NCI-H2107 treated with DMSO at 0.1 percent for 48 hours (cell line): Measurements from ENCODE around the gene CNTRL.
"Not testable (repeated sequence)": the region's sequence is repeated elsewhere in the genome, so short reads cannot be mapped to it uniquely, and the experiment has no call there.

ENCODE experiments used
- DNase-seq: peaks from one replicate; lab custom pipeline; 2025; ENCODE audit not compliant: unreplicated experiment; lab: John Stamatoyannopoulos, UW

The CNTRL gene

DNA sequence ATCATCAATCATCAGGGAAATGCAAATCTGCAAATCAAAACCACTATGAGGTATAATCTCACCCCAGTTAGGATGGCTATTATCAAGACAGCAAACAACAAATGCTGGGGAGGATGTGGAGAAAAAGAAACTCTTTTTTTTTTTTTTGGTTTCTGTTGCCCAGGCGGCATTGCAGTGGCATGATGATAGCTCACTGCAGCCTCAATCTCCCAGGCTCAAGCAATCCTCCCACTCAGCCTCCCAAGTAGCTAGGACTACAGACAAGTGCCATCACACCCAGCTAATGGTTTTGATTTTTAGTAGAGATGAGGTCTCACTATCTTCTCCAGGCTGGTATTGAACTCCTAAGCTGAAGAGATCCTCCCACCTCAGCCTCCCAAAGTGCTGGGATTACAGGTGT lies 5.4 kb upstream of the CNTRL start:
- no peak for DNase-seq

- no peak for DNase-seq
These were observed 3.4 kb upstream of the CNTRL start for GRCh38 chr9:121071370-121071755.

DNA sequence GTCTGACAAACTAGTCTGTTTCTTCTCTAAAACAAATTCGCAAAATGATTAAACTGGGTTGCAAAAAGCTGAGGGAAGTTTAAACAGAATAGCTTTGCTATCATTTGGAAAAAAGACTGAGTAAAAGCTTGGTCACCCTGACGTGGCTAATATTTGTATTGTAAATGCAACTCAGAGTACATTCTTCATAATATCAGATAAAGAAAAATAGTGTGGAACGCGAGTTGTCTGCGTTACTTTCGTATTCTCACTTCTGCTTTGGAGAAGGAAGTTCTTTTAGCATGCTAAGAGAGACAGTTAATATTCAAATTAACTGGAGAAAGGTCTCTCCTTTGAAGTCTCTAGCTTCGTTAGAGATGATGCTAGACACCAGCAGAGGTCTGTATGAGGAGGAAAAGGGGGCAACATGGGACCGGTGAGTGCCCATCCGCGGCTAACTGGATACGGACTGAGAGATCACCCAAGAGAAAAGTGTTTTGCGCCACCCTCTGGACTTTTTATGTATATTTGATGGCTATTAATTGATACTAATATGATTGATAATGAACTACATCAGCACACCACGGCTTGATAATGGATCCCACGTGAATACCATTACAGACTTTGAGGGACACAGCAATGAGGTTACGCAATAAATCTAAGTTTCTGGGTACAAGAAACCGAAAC lies 2.9 kb upstream of the CNTRL start:
- DNase-seq = no peak

- DNase-seq = no peak
These were observed 1.7 kb upstream of the CNTRL start for GRCh38 chr9:121073038-121073437.

DNA sequence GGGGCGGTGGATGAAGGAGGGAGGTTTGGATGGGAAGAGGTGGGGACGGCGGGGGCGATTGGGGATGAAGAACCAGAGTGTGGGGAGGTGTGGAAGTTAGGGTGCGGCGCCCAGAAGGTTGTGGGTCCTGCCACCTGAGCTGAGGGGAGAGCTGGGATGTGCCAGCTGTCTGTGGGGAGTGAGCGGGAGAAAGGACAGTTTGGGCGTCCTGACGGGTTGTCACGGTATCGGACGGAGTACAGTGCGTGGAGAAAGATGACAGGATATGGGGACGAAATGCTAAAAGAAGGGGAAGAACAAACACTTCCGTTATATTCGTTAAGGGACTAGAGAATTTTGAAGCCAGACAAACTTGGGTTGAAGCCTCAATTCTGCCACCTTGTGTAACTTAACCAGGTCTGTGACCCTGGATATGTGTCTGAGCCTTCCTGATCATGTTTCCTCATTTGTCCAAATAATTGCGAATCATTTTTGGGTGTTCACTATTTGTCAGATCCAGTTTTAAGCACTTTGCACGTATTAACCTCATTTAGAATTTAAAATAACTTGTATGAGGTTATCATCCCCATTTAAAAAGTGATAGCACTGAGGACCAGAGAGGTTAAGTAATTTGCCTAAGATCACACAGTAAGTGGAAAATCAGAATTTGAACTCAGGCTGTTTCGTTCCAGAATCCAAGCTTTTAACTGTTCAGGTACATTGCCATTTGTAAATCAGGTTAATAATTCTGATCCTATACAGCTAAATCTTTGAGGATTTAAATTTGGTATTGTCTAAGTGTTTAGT lies 689 bp downstream of the CNTRL start:
- DNase-seq = peak; percentile 26

GRCh38 chr9:121082075-121082474 lies 7.3 kb downstream of the CNTRL start:
- DNase-seq = no peak

- no peak for DNase-seq
These were observed 10.9 kb downstream of the CNTRL start for GRCh38 chr9:121085661-121086060.

- no peak for DNase-seq
These were observed 13.8 kb downstream of the CNTRL start for GRCh38 chr9:121088576-121088975.

DNA sequence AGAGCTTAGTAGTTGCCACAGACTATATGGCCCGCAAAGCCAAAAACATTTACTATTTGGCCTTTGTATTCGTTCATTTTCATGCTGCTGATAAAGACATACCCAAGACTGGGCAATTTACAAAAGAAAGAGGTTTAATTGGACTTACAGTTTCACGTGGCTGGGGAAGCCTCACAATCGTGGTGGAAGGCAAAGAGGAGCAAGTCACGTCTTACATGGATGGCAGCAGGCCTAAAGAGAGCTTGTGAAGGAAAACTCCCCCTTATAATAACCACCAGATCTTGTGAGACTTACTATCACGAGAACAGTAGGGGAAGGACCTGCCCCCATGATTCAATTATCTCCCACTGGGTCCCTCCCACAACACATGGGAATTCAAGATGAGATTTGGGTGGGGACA lies 16.0 kb downstream of the CNTRL start:
- not testable (repeated sequence) for DNase-seq

GRCh38 chr9:121095057-121095456 lies 20.3 kb downstream of the CNTRL start:
- DNase-seq = no peak

GRCh38 chr9:121098567-121099198 lies 23.9 kb downstream of the CNTRL start:
- DNase-seq = no peak

- DNase-seq = not testable (repeated sequence)
These were observed 29.3 kb downstream of the CNTRL start for GRCh38 chr9:121104054-121104453.

DNA sequence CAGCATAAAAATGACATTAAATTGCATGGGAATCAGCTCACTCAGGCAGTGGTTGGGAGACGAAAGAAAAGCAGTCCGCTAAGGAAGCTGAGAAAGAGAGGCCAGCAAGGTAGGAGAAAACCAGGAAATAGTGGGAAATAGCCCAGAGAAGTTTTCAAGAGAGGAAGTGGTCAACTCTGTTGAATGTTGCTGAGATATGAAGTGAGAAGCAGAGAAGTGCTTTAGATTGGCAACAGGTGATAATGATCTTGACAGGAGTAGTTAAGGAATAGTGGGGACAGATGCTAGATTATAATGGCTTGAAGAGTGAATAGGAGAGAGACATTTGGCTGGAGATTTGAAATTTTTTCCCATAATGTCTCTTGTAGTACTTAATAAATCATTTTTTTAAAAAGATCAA lies 30.8 kb downstream of the CNTRL start:
- no peak for DNase-seq

DNA sequence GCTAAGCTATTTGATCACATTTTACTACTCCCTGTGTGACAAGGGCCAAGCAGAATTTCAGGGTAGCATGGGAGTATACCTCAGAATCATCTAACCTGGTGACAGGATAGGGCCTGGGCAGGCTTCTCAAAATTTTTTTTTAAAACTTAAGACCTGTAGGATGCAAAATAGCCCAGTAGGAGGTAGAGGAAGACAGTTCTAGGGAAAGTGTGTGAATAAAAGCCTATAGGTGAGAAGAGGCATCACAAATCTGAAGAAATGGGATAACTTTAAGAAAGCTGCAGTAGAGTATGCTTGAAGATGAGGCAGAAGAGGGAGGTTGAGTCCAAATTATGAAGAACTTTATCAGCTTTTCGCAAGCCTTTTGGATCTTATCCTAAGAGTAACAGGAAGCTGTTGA lies 32.3 kb downstream of the CNTRL start:
- no peak for DNase-seq

GRCh38 chr9:121107881-121108280 lies 33.1 kb downstream of the CNTRL start:
- DNase-seq = no peak

GRCh38 chr9:121115466-121115865 lies 40.7 kb downstream of the CNTRL start:
- no peak for DNase-seq

DNA sequence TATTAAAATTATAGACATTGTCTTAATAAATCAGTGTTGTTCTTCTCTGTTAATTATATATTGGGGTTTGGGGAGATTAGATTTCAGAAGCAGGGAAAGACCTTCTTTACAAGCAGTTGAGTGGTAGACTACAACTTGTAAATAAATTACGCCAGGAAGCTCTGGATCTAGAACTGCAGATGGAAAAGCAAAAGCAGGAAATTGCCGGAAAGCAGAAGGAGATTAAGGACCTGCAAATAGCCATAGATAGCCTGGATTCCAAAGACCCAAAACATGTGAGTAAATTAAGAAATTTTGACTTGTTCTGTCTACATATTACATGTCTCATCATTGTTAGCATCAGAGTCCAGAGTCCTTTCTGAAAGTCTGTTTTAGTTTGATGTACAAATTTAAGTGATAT lies 43.5 kb downstream of the CNTRL start:
- DNase-seq = no peak

GRCh38 chr9:121120386-121120785 lies 45.6 kb downstream of the CNTRL start:
- no peak for DNase-seq

DNA sequence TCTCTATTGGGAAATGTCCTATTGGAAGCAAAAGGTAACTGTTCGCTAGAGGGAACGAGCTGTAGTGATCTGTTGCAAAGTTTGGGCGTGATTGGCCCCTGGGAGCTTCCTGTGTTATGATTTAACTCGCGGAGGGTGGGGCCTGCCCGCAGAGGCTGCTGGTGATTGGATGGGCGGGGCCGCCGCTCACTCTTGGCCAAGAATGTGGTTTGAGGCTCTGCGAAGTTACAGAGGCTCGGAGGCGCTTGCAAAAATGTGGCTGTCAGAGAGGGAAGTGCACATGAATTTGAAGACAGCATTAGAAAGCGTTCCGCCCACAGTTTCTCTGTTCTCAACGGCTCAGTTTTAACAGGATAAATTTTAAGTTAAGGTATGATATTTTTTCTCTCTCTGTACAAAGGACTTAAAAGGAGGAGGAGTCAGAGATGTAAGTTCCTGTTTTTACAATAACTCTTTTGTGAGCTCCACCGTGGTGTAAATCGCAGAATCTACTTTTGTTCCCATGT lies 46.9 kb downstream of the CNTRL start:
- peak; percentile 78 for DNase-seq

DNA sequence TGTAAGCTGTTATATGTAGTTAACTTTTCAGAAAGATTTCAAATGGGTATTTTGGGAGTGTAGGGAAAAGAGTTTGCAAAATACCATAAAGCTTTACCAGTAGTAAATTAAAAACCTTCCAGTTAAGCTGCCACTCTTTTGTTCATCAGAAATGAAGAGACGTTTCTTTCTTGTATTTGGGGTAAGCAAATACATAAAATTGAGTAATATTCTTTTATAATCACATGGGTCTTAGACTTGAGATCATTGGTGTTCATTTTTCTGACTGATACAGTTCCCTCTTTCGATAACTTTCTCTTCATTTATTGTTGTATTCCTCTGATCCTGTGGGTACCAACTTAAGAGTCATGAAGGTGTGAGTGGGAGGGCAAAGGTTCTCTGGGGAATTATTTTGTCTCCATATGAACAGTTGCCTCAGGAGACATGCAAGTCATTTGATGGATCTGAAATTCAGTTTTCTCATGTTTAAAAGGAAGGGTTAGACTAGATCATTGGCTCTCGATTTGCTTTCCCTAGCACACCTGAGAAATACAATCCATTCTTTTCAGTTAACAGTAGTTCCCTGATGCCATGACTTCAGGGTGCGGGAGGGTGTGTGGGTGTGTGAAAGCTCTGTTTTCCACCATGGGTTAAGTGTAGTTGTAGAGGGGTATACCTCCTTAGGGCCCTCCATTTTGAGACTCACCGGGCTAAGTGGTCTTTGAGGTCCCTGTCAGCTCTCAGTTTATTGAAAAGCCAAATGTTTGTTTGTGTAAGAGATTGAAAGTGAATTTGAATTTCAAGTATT lies 47.7 kb downstream of the CNTRL start:
- DNase-seq = no peak

- no peak for DNase-seq
These were observed 49.2 kb downstream of the CNTRL start for GRCh38 chr9:121123816-121124535.
